Measurements from ENCODE around the gene DYNC1I1.

DYNC1I1 gene

GRCh38 chr7:96085953-96086352 is 313.6 kb downstream of the DYNC1I1 start:
- Histone ChIP-seq H3K79me2 (ENCODE audit: insufficient read depth, low read length) (no peaks in the 10 kb centered on the region), H3F3A (ENCODE audit: low read depth) (no peaks in the 10 kb centered on the region), H3K4me1 (ENCODE audit: insufficient read depth, low read length, poor library complexity, severe bottlenecking) (no peaks in the 10 kb centered on the region), H3K36me3 (ENCODE audit: insufficient read depth, low read length) (no peaks in the 10 kb centered on the region), H3K27me3 (ENCODE audit: insufficient read depth, low read length, poor library complexity, severe bottlenecking) (no peaks in the 10 kb centered on the region), H3K4me3 (ENCODE audit: low read length, poor library complexity, severe bottlenecking) (no peak overlapping the region), H3K9me3 (ENCODE audit: insufficient read depth, low read depth, low read length) (no peaks in the 10 kb centered on the region), H3K9ac (ENCODE audit: low read depth, low read length, poor library complexity, severe bottlenecking) (no peak overlapping the region), H3K9me2 (replicated peaks; ENCODE audit: low read depth, low read length) (no peaks in the 10 kb centered on the region), H4K20me1 (ENCODE audit: insufficient read depth, low read length, poor library complexity, severe bottlenecking) (no peaks in the 10 kb centered on the region), H3K4me2 (ENCODE audit: low read depth, low read length, poor library complexity, severe bottlenecking) (no peak overlapping the region), H2AFZ (ENCODE audit: low read length) (no peak overlapping the region)
- TF ChIP-seq EZH2phosphoT487 (IDR thresholded peaks at IDR 0.05; ENCODE audit: borderline replicate concordance) (no peak), CTCF (conservative IDR thresholded peaks at IDR 0.05; ENCODE audit: low read length) (no peak)

- Histone ChIP-seq H3K4me1 (ENCODE audit: insufficient read depth, low read length, poor library complexity, severe bottlenecking) (no peaks in the 10 kb centered on the region), H3K9ac (ENCODE audit: low read depth, low read length, poor library complexity, severe bottlenecking) (no peak overlapping the region), H3K36me3 (ENCODE audit: insufficient read depth, low read length) (no peaks in the 10 kb centered on the region), H3K79me2 (ENCODE audit: insufficient read depth, low read length) (no peaks in the 10 kb centered on the region), H2AFZ (ENCODE audit: low read length) (no peak overlapping the region), H4K20me1 (ENCODE audit: insufficient read depth, low read length, poor library complexity, severe bottlenecking) (no peaks in the 10 kb centered on the region), H3K9me2 (replicated peaks; ENCODE audit: low read depth, low read length) (no peaks in the 10 kb centered on the region), H3K4me3 (ENCODE audit: low read length, poor library complexity, severe bottlenecking) (no peak overlapping the region), H3K4me2 (ENCODE audit: low read depth, low read length, poor library complexity, severe bottlenecking) (no peak overlapping the region), H3K27me3 (ENCODE audit: insufficient read depth, low read length, poor library complexity, severe bottlenecking) (no peaks in the 10 kb centered on the region), H3F3A (ENCODE audit: low read depth) (no peaks in the 10 kb centered on the region), H3K9me3 (ENCODE audit: insufficient read depth, low read depth, low read length) (no peaks in the 10 kb centered on the region)
- TF ChIP-seq CTCF (conservative IDR thresholded peaks at IDR 0.05; ENCODE audit: low read length) (no peak), EZH2phosphoT487 (IDR thresholded peaks at IDR 0.05; ENCODE audit: borderline replicate concordance) (no peak)
These were observed 316.2 kb downstream of the DYNC1I1 start for GRCh38 chr7:96088579-96088978.

- Histone ChIP-seq H3K36me3 (ENCODE audit: insufficient read depth, low read length) (no peaks in the 10 kb centered on the region), H3K9ac (ENCODE audit: low read depth, low read length, poor library complexity, severe bottlenecking) (no peak overlapping the region), H3K79me2 (ENCODE audit: insufficient read depth, low read length) (no peaks in the 10 kb centered on the region), H3K4me3 (ENCODE audit: low read length, poor library complexity, severe bottlenecking) (no peak overlapping the region), H3K27me3 (ENCODE audit: insufficient read depth, low read length, poor library complexity, severe bottlenecking) (no peaks in the 10 kb centered on the region), H2AFZ (ENCODE audit: low read length) (no peak overlapping the region), H4K20me1 (ENCODE audit: insufficient read depth, low read length, poor library complexity, severe bottlenecking) (no peaks in the 10 kb centered on the region), H3F3A (ENCODE audit: low read depth) (no peaks in the 10 kb centered on the region), H3K4me1 (ENCODE audit: insufficient read depth, low read length, poor library complexity, severe bottlenecking) (no peaks in the 10 kb centered on the region), H3K4me2 (ENCODE audit: low read depth, low read length, poor library complexity, severe bottlenecking) (no peak overlapping the region), H3K9me3 (ENCODE audit: insufficient read depth, low read depth, low read length) (no peaks in the 10 kb centered on the region), H3K9me2 (replicated peaks; ENCODE audit: low read depth, low read length) (no peaks in the 10 kb centered on the region)
- TF ChIP-seq CTCF (conservative IDR thresholded peaks at IDR 0.05; ENCODE audit: low read length) (no peak), EZH2phosphoT487 (IDR thresholded peaks at IDR 0.05; ENCODE audit: borderline replicate concordance) (no peak)
These were observed 317.2 kb downstream of the DYNC1I1 start for GRCh38 chr7:96089511-96089910.

All from Loucy (cell line).